ENCODE data around the gene FAN1.

DNA sequence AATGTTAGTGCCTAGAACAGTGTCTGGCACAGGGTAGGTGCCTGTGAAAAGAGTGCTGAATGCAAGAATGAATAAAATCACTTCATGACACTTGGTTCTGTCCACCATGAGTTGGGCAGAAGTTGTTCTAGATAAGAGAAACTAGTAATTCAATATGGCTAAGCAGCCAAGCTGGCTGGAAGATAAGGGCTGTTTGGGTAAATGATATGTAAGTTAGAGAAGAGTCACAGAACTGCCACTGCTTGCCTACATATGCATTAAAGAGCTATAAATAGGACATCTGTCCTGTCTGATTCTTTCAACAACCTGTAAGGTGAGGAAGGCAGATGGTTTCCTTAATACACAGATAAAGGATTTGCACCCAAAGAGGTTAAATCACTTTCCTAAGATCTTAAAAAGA lies 74.6 kb downstream of the FAN1 start:
- TF ChIP-seq CTCF (IDR thresholded peaks at IDR 0.05) (no peak), POLR2AphosphoS5 (IDR thresholded peaks at IDR 0.05) (no peak)

Data from suprapubic skin (tissue), 3 donors.